K562 (cell line): ENCODE results near the gene MBNL1. TPM values are rescaled to one million over a fixed set of nuclear protein-coding genes. Genes with fewer than 3 reads are reported as not detected.

ENCODE experiments used
- ATAC-seq: fragments of 200-7000 bp; cut with Tn5 transposase; 3 replicates; pipeline ENCODE4 v1.9.1; 2020; ENCODE audit warnings: moderate library complexity
- BruUV-seq: library from RNA; stranded (reverse); fragments of 400-500 nt; replicated peaks from 2 replicates; lab custom pipeline; 2021; lab: Mats Ljungman, UMichigan
- CTCF ChIA-PET: fragments of 300-600 bp; formaldehyde crosslinking; extraction: SDS; loops from one replicate; lab custom pipeline; 2021; ENCODE audit warnings: low intra/inter-chr PET ratio; lab: Yijun Ruan, JAX
- POLR2A ChIA-PET: fragments of 300-600, 350-650 bp; sonication (Branson Sonifier 250); formaldehyde crosslinking; extraction: SDS; loops from one replicate; lab custom pipeline; 2021; ENCODE audit warnings: antibody characterized with exemption, inconsistent platforms; lab: Yijun Ruan, JAX
- DNase-seq, 4 experiments: peaks; one replicate each; pipeline versions ENCODE4 v3.0.0 to v3.0.0-alpha.2; 2011 to 2018; ENCODE audit warnings: low spot score in 3 of 4, mixed read lengths in 3 of 4; ENCODE audit errors: extremely low read depth in 1 of 4
- FAIRE-seq: peaks from 2 replicates; lab custom pipeline; 2011; peaks lifted over from hg19 to GRCh38; lab: Jason Lieb, UNC
- H2AFZ ChIP-seq: 2 replicates; pipeline ENCODE4 v1.6.0; 2011; ENCODE audit warnings: low read depth, low read length, control low read depth, inconsistent platforms
- H3K27ac ChIP-seq: fragments of 200-600 bp; 3 replicates; pipeline ENCODE4 v1.8.0; 2011; ENCODE audit warnings: low read depth, mild to moderate bottlenecking, control low read depth, inconsistent platforms, low read length, moderate library complexity, mixed read lengths; ENCODE audit errors: extremely low read depth
- H3K27me3 ChIP-seq, 2 experiments: fragments of 300-600 bp in 1 of 2; 2 replicates in 1 of 2; 3 replicates in 1 of 2; pipeline versions ENCODE4 v1.6.0 to v1.8.0; 2011; ENCODE audit warnings: inconsistent platforms in 2 of 2, low read length in 2 of 2, mild to moderate bottlenecking in 1 of 2, mixed read lengths in 1 of 2, moderate library complexity in 1 of 2; ENCODE audit not compliant: control insufficient read depth in 2 of 2, insufficient read depth in 2 of 2
- H3K36me3 ChIP-seq: fragments of 300-600 bp; 3 replicates; pipeline ENCODE4 v1.8.0; 2011; ENCODE audit warnings: mild to moderate bottlenecking, low read length, inconsistent platforms; ENCODE audit not compliant: control insufficient read depth, insufficient read depth
- H3K4me1 ChIP-seq, 2 experiments: fragments of 200-600 bp in 1 of 2; replicated peaks in 1 of 2; 2 replicates in 1 of 2; 3 replicates in 1 of 2; pipeline versions ENCODE4 v1.5.1 to v1.8.0; 2011; ENCODE audit warnings: inconsistent platforms in 2 of 2, low read length in 2 of 2, mild to moderate bottlenecking in 1 of 2, mixed read lengths in 1 of 2, moderate library complexity in 1 of 2; ENCODE audit not compliant: control insufficient read depth in 2 of 2, insufficient read depth in 2 of 2
- H3K4me2 ChIP-seq: 2 replicates; pipeline ENCODE4 v1.6.1; 2011; ENCODE audit warnings: low read length, control low read depth, inconsistent platforms, mixed read lengths; ENCODE audit not compliant: insufficient read depth
- H3K4me3 ChIP-seq: fragments of 200-600 bp; sonication (generic), shearing (Covaris generic); 2 replicates; pipeline ENCODE4 v1.5.1; 2016; ENCODE audit warnings: control low read depth, inconsistent platforms
- H3K79me2 ChIP-seq: fragments of 200-600 bp; 3 replicates; pipeline ENCODE4 v1.8.0; 2011; ENCODE audit warnings: low read length, inconsistent platforms; ENCODE audit not compliant: control insufficient read depth, insufficient read depth
- H3K9ac ChIP-seq, 2 experiments: 2 replicates each; pipeline versions ENCODE4 v1.6.0 to v1.6.1; 2011; ENCODE audit warnings: low read depth in 2 of 2, low read length in 2 of 2, control low read depth in 1 of 2, inconsistent platforms in 1 of 2, mild to moderate bottlenecking in 1 of 2, mixed read lengths in 1 of 2; ENCODE audit not compliant: insufficient read depth in 1 of 2
- H3K9me1 ChIP-seq: one replicate; pipeline ENCODE4 v1.6.0; 2011; ENCODE audit warnings: inconsistent platforms, mild to moderate bottlenecking, low read length, moderate library complexity; ENCODE audit not compliant: control insufficient read depth, insufficient read depth
- H3K9me3 ChIP-seq: replicated peaks from 2 replicates; pipeline ENCODE4 v1.5.1; 2011; ENCODE audit warnings: low read depth, low read length, inconsistent platforms; ENCODE audit not compliant: control insufficient read depth, insufficient read depth
- H4K20me1 ChIP-seq: replicated peaks from 2 replicates; pipeline ENCODE4 v1.6.1; 2011; ENCODE audit warnings: low read length, inconsistent platforms, mixed read lengths; ENCODE audit not compliant: control insufficient read depth, insufficient read depth
- E2F6 ChIP-seq, 2 experiments: IDR thresholded peaks; 2 replicates each; pipeline ENCODE4 v1.6.1; 2011; ENCODE audit warnings: borderline replicate concordance in 1 of 2, control low read depth in 1 of 2, low read depth in 1 of 2, low read length in 1 of 2, mild to moderate bottlenecking in 1 of 2, mixed read lengths in 1 of 2, moderate library complexity in 1 of 2; ENCODE audit not compliant: insufficient read depth in 1 of 2, insufficient read length in 1 of 2, poor library complexity in 1 of 2, severe bottlenecking in 1 of 2; ENCODE audit errors: extremely low read depth in 1 of 2
- IRF1 ChIP-seq: sonication (generic); formaldehyde crosslinking; IDR thresholded peaks from 2 replicates; pipeline ENCODE4 v1.8.0; 2022; ENCODE audit warnings: missing genetic modification reagents, mild to moderate bottlenecking, borderline replicate concordance
- NCOA1 ChIP-seq: fragments of 450-650 bp; IDR thresholded peaks from 2 replicates; pipeline ENCODE4 v1.6.1; 2016; ENCODE audit warnings: low read depth
- NFATC3 ChIP-seq: fragments of 450-650 bp; IDR thresholded peaks from 2 replicates; pipeline ENCODE4 v1.6.1; 2017; ENCODE audit warnings: mild to moderate bottlenecking
- PCBP2 ChIP-seq: fragments of 200-400 bp; formaldehyde crosslinking; IDR thresholded peaks from 2 replicates; pipeline ENCODE4 v1.6.1; 2018; ENCODE audit warnings: low read length, low read depth, mild to moderate bottlenecking, moderate library complexity; ENCODE audit not compliant: poor library complexity, severe bottlenecking
- RBM17 ChIP-seq: fragments of 200-400 bp; formaldehyde crosslinking; IDR thresholded peaks from 2 replicates; pipeline ENCODE4 v1.6.1; 2017; ENCODE audit warnings: low read depth, mild to moderate bottlenecking, low read length, borderline replicate concordance
- SRSF7 ChIP-seq: fragments of 200-400 bp; formaldehyde crosslinking; optimal IDR thresholded peaks from 2 replicates; pipeline ENCODE3; 2017; ENCODE audit warnings: mild to moderate bottlenecking, low read depth, low read length
- TAL1 ChIP-seq: fragments of 450-650 bp; IDR thresholded peaks from 2 replicates; pipeline ENCODE4 v1.6.1; 2016; ENCODE audit warnings: mild to moderate bottlenecking
- TCF3 ChIP-seq: sonication (generic); formaldehyde crosslinking; IDR thresholded peaks from 2 replicates; pipeline ENCODE4 v1.4.0; 2020; ENCODE audit warnings: mild to moderate bottlenecking, missing genetic modification reagents
- THRA ChIP-seq: fragments of 450-650 bp; IDR thresholded peaks from 2 replicates; pipeline ENCODE4 v1.6.1; 2017; ENCODE audit warnings: mild to moderate bottlenecking, moderate library complexity
- YY1 ChIP-seq, 3 experiments: IDR thresholded peaks; 2 replicates each; pipeline ENCODE4 v1.6.1; 2011; ENCODE audit warnings: low read length in 2 of 3, mild to moderate bottlenecking in 2 of 3, moderate library complexity in 2 of 3, borderline replicate concordance in 1 of 3, control low read depth in 1 of 3, low read depth in 1 of 3; ENCODE audit not compliant: insufficient read depth in 3 of 3, insufficient replicate concordance in 2 of 3, control insufficient read depth in 1 of 3, insufficient read length in 1 of 3; ENCODE audit errors: extremely low read depth in 1 of 3
- ZNF696 ChIP-seq: fragments of 250-450 bp; sonication (Bioruptor Pico); conservative IDR thresholded peaks from 2 replicates; pipeline ENCODE4 v1.4.0; 2020; ENCODE audit warnings: mild to moderate bottlenecking, moderate library complexity
- WGBS: fragments of 100-300 bp; shearing (Covaris generic); methylation state at CpG from one replicate; pipeline ENCODE4 v1.1.6; 2016; ENCODE audit warnings: low coverage, mixed read lengths; ENCODE audit not compliant: insufficient coverage; ENCODE audit errors: missing lambda C conversion rate; 5-methylcytosine and 5-hydroxymethylcytosine counted together
- in situ Hi-C: fragments of 300-500 bp; cut with MboI; formaldehyde crosslinking; loops from 4 replicates; pipeline ENCODE4 v1.15.0; 2018; ENCODE audit warnings: inconsistent platforms, mixed read lengths
- intact Hi-C: fragments of 100-400 bp; cut with micrococcal nuclease; formaldehyde crosslinking; loops from 2 replicates; pipeline ENCODE4 v1.14.2; 2022
- polyA plus RNA-seq, 8 experiments: library from polyadenylated mRNA; depleted of rRNA in 4 of 8; stranded (reverse) in 5 of 8; unstranded in 3 of 8; fragments of >200 nt; fragmentation: Nextera tagmentation in 2 of 8; fragmentation: Illumina TruSeq in 1 of 8; extraction: Ambion mirVana in 2 of 8; extraction: Trizol in 1 of 8; gene quantifications; 2 replicates each; pipeline versions ENCODE4 v1.2.1 to v1.2.3, GENCODE V29; 2011 to 2014; ENCODE audit warnings: inconsistent platforms in 1 of 8, missing spikeins in 1 of 8
- total RNA-seq, 7 experiments: library from RNA; depleted of rRNA in 6 of 7; stranded (reverse); fragments of >200 nt in 6 of 7; fragmentation: Illumina TruSeq in 2 of 7; extraction: Trizol in 2 of 7; gene quantifications; 2 replicates each; pipeline versions ENCODE4 v1.2.1 to v1.2.3, GENCODE V29; 2011 to 2021; ENCODE audit warnings: low replicate concordance in 1 of 7

The MBNL1 gene
- total and polyA plus RNA-seq, 9 of the 15 experiments (the other 6 are each of a cell fraction or from before 2014, with no cell fraction given), result 70.3 to 243 (median 220) TPM

- Histone ChIP-seq H3K4me1 (no peaks in the 10 kb centered on the region), H3K9me1 (no peaks in the 10 kb centered on the region), H3K36me3 (peaks cover 57% of the 10 kb centered on the region), H2AFZ (no peak overlapping the region), H3K4me2 (no peak overlapping the region), H3K27ac (no peak overlapping the region), H3K4me3 (no peak overlapping the region), H3K79me2 (peaks cover 100% of the 10 kb centered on the region), H3K27me3 (no peaks in the 10 kb centered on the region), H4K20me1 (peaks cover 24% of the 10 kb centered on the region), H3K9ac (no peak overlapping the region), H3K9me3 (no peaks in the 10 kb centered on the region)
- intact Hi-C loops, result no loop called here
- DNase-seq (no peak), FAIRE-seq (no peak), ATAC-seq (no peak)
- WGBS, result 60% methylated on average over 1 of the region's 1 CpG
- CTCF ChIA-PET, result no interaction called here
- in situ Hi-C loops, result no loop called here
- no TSS peak for BruUV-seq
- TF ChIP-seq NCOA1 (no peak), NFATC3 (no peak)
- POLR2A ChIA-PET, result no interaction called here
These were observed 92.2 kb downstream of the MBNL1 start for GRCh38 chr3:152360966-152361365.

GRCh38 chr3:152362086-152362485 lies 93.4 kb downstream of the MBNL1 start:
- Histone ChIP-seq H3K4me1 (no peaks in the 10 kb centered on the region), H3K9ac (no peak overlapping the region), H3K9me1 (no peaks in the 10 kb centered on the region), H3K9me3 (no peaks in the 10 kb centered on the region), H3K27ac (no peak overlapping the region), H3K4me3 (no peak overlapping the region), H3K4me2 (no peak overlapping the region), H2AFZ (no peak overlapping the region), H3K79me2 (peaks cover 100% of the 10 kb centered on the region), H4K20me1 (peaks cover 21% of the 10 kb centered on the region), H3K27me3 (no peaks in the 10 kb centered on the region), H3K36me3 (peaks cover 59% of the 10 kb centered on the region)
- FAIRE-seq (no peak), DNase-seq (no peak), ATAC-seq (no peak)
- POLR2A ChIA-PET, result interaction anchor here (1.7 kb wide), 1 partner anchor 17 kb away, joined by 4 read pairs; no protein-coding TSS in a partner anchor
- no TSS peak for BruUV-seq
- WGBS, result 85% methylated on average over 5 of the region's 5 CpGs
- in situ Hi-C loops (no loop called here), intact Hi-C loops (no loop called here)
- CTCF ChIA-PET, result no interaction called here
- no peak for TF ChIP-seq TCF3 (CRISPR knock-in tag)
- no peak for TF ChIP-seq YY1 (IDR thresholded peaks at IDR 0.05; ENCODE audit: borderline replicate concordance in 1 of 3, control insufficient read depth in 1 of 3, extremely low read depth in 1 of 3, insufficient read depth in 3 of 3, insufficient read length in 1 of 3, insufficient replicate concordance in 2 of 3, low read depth in 1 of 3, low read length in 2 of 3)
- TF ChIP-seq THRA, result no peak
- no peak for TF ChIP-seq E2F6 (IDR thresholded peaks at IDR 0.05; ENCODE audit: borderline replicate concordance in 1 of 2, extremely low read depth in 1 of 2, insufficient read depth in 1 of 2, insufficient read length in 1 of 2, low read depth in 1 of 2, low read length in 1 of 2, poor library complexity in 1 of 2, severe bottlenecking in 1 of 2)
- TF ChIP-seq PCBP2, result no peak
- no peak for TF ChIP-seq ZNF696 (CRISPR knock-in tag)
- TF ChIP-seq TAL1, result no peak
- TF ChIP-seq SRSF7, result no peak
- no peak for TF ChIP-seq RBM17
- no peak for TF ChIP-seq IRF1
